ENCODE measurements around the gene TMEM134.

GRCh38 chr11:67420147-67420645 is 48.9 kb downstream of the TMEM134 start:
- TF ChIP-seq, protein P1, sequence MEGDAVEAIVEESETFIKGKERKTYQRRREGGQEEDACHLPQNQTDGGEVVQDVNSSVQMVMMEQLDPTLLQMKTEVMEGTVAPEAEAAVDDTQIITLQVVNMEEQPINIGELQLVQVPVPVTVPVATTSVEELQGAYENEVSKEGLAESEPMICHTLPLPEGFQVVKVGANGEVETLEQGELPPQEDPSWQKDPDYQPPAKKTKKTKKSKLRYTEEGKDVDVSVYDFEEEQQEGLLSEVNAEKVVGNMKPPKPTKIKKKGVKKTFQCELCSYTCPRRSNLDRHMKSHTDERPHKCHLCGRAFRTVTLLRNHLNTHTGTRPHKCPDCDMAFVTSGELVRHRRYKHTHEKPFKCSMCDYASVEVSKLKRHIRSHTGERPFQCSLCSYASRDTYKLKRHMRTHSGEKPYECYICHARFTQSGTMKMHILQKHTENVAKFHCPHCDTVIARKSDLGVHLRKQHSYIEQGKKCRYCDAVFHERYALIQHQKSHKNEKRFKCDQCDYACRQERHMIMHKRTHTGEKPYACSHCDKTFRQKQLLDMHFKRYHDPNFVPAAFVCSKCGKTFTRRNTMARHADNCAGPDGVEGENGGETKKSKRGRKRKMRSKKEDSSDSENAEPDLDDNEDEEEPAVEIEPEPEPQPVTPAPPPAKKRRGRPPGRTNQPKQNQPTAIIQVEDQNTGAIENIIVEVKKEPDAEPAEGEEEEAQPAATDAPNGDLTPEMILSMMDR (IDR thresholded peaks at IDR 0.05) = no peak
- no peak for TF ChIP-seq POLR2A (IDR thresholded peaks at IDR 0.05)

All from esophagus squamous epithelium (tissue), 4 donors.